GM19099 (cell line): ENCODE measurements around the gene PRR5L.

Source experiments
- POLR2A ChIP-seq: IDR thresholded peaks from 3 replicates; pipeline ENCODE4 v1.6.1; 2011; ENCODE audit warnings: low read depth; ENCODE audit not compliant: insufficient read length; ENCODE audit errors: extremely low read depth

PRR5L gene

DNA sequence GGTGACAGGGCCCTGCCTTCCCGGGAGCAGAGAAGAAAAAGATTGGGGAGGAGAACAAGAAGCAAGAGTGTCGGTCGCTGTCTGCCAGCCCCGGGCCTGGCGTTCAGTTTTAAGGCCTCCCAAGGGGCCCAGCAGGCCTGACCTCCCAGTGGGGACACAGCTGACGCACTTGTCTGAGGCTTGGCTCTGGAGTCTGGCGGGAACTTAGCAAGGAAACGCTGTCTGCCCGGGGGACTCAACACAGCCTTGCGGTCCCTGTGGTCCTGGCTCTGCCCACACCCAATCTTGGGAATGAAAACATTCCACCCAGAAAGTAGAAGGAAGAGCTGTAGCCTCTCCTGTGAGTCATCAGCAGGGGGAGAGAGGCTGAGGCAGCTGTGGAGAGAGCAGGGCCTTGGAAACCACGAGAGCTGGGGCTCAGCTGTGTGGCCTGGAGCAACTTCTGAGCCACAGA lies 159.6 kb downstream of the PRR5L start:
- no peak for TF ChIP-seq POLR2A

DNA sequence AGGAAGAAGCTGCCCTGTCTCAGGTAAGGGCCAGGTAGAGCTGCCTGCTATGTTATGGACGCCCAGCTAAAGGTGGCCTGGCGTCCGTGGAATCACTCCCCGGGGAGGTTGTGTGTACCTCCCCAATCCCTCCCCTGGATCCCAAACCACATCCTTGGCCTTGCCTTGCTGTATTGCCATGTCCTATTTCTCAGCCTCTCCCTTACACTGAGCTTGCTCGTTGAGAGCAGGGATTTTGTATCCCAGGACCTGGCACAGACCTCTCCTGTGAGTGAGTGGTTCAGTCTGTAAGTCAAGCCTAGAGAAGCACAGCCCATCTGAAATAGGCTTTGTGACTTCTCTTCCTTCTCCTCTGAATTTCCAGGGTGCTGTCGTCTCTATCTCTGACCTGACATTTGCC lies 160.1 kb downstream of the PRR5L start:
- TF ChIP-seq POLR2A: no peak

DNA sequence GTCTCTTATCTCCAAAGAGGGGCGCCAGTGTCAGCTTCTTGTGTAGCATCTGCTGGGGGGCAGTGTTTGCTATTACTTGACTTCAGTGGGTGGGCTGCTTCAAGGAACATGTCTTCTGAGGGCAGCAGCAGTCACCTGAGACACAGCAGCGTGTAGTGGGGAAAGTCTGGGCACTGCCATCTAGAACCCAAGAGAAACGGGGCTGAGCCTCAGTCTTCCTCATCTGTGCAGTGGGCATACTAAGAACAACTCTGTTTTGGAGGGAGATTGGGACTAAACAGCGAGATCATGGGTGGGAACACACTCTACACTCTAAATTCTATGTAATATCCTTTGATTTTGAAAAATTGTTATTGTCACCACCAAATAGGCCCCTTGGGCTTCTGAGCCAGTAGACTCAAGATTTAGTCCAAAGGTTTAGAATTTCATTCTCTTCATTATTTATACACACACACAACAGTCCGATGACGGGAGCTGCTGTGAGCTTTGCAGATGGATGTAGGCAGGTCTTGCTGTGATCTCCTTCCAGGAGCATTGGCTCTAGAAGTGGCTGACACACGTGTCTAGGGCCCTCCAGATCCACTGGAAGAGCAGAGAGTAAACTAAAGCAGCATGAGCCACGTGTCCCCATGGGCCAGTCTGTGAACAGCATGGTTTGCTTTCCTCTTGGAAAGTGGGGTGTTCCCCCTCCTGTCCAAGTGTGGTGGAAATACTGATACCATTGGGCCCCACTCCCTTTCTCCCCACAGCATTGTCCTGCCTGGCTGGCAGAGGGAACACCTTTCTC lies 162.2 kb downstream of the PRR5L start:
- no peak for TF ChIP-seq POLR2A

DNA sequence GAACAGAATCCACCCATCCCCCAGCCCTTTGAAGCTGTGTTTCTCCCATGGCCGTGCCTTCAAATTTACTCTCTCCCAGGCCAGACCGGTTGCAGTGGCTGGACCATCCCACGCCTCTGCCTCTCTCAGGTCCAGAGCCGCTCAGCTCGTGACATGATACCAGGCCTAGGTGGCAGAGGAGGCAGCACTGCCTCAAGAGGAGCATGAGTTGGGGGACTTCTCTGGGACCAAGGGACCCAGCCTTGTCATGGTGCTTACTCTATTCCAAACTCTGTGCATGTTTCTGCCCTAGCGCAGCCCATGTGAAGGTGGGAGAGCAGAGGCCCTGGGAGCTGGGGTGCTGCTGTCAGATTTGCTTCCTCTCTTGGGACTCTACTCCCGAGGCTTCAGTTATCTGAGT lies 163.0 kb downstream of the PRR5L start:
- no peak for TF ChIP-seq POLR2A

DNA sequence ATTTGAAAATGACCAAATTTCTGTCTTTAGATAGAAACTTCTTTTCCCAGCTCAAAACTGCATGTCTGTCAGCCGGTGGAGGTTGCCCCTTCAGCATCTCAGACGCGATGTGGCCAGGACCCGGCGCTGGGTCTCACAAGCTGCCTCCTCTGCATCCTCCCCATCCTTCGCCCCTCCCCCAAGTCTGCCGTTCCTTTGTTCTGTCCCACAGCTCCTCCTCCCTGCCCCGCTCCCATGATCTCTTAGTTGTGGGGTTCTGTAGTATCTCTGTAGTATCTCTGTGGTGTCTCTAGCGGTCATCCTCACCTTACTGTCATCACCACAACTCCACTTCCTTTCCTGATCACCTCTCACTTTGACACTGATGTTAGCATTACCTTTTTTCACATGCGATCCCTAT lies 164.1 kb downstream of the PRR5L start:
- TF ChIP-seq POLR2A: no peak

DNA sequence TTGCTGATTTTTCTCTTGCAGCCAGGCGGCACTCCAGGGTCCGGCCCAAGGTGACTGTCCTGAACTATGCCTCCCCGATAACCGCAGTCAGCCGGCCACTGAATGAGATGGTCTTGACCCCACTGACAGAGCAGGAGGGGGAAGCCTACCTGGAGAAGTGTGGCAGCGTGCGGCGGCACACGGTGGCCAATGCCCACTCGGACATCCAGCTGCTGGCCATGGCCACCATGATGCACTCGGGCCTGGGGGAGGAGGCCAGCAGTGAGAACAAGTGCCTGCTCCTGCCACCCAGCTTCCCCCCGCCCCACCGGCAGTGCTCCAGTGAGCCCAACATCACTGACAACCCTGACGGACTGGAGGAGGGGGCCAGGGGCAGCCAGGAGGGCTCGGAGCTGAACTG lies 166.2 kb downstream of the PRR5L start:
- TF ChIP-seq POLR2A: no peak

DNA sequence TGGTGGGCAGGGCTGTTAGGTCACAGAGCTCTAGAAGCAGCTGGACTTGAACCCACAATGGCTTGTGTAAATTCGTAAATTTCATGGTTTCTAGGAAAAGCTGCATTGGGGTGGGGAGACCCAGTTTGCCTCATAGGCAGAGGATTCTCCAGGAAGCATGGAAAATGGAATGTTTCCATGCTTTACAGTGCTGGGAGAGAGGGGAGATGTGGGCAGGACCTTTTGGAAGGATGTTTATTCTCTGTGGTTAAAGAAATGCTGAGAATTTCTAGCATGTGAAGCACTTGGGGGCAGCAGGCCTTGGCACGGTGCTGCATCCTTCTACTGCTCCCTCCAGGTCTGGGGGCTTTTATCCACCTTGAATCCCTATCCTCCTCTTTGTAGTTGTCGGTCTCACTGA lies 167.7 kb downstream of the PRR5L start:
- no peak for TF ChIP-seq POLR2A

DNA sequence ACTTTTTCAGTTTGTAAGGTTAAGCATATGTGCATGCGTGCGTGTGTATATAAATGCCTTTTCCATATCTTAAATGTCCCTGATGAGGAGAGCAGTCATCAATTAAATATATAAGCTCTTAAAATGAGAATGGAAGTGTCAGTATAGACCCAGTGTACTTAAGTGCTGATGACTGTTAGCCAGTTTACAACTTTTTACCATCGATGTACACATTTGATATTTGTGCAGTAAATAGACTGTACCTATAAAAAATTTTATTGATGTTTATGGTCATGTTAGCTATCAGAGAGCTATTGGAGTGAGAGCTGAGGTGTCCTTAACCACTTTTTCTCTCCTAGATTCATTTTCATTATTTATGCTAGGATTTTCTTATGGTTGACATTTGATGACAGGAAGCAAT lies 168.6 kb downstream of the PRR5L start:
- no peak for TF ChIP-seq POLR2A

DNA sequence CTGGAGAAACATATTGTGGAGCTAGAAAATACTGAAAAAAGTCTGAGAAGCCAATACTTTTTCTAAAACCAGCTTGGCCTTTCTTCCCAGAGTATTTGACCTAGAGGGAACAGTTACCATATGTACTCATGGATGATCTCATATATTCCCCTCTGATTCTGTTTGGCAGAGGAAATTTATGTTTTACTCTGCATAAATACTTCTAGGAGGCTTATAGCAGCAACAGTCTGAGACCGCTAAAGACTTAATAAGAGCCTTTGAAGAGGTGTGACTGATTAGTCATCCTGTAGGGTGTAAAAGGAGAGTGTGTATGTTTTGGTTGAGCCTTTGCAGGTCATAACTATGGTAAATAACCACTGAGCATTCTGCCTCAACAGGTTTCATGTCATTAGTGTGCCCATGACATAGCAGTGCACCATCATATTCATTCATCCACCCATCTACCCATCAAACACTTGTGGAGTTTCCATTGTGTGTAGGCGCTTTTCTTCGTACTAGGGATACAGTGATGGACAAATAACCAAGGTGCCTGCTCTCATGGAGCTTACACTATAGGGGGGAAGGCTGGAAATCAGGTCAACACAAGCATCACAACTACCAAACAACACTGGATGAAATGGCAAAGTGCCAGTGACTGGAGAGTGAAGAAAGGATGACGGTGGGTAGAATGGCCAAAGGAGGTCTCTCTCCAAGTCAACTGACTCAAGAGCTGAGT lies 169.5 kb downstream of the PRR5L start:
- no peak for TF ChIP-seq POLR2A

DNA sequence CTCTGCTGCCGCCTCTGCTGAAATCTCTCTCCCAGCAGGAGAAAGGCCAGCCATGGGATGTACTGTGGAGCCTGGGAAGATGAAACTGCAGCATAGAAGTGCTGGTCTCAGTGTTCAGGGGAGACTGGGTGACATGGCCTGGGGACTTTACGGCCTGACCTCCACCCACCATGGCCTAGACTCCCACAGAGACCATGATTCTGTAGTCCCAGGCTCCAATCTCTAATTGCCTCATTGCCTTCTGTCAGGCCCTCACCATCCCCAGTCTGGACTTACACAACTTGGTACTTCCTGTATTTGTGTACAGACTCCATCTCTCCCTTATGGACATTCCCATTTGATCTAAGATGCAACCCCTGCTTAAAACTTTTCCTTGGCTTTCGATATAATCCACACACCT lies 170.9 kb downstream of the PRR5L start:
- TF ChIP-seq POLR2A: no peak

DNA sequence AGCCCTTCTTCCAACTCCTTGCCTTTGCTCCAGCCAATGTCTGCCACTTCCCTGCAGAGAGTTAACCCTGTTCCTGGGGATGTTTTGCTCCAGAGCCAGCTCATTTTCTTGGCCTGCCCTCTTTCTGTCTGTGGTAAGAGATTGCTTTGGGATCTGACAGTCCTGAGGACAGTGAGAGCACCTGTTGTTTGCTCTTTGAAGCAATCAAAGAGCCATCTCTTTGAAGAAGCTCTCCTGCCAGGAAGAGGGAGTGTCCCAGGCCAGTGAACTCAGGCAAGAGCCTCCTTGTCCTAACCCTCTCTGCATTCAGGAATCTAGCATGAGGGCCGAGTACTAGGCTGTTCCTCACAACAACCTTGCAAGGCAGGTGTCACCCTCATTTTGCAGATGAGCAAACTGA lies 171.8 kb downstream of the PRR5L start:
- no peak for TF ChIP-seq POLR2A

DNA sequence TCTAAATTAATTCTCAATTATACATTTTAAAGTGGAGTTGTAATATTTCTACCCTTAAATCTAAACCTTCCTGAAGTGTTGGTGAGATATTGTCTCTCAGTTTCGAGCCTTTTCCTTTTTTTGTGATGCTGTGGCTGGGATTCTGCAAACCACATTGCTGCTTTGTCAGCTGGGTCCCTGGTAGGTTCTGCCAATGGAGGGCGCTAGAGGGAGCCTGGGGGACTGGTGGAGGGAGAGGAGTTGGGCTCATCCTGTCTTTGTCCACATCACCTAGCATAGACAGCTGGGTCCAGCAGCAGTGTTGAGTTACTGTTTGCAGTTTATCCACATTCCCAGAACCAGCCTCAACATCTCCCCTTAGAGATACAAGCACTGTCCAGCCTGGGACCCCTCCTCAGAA lies 173.0 kb downstream of the PRR5L start:
- TF ChIP-seq POLR2A: no peak

DNA sequence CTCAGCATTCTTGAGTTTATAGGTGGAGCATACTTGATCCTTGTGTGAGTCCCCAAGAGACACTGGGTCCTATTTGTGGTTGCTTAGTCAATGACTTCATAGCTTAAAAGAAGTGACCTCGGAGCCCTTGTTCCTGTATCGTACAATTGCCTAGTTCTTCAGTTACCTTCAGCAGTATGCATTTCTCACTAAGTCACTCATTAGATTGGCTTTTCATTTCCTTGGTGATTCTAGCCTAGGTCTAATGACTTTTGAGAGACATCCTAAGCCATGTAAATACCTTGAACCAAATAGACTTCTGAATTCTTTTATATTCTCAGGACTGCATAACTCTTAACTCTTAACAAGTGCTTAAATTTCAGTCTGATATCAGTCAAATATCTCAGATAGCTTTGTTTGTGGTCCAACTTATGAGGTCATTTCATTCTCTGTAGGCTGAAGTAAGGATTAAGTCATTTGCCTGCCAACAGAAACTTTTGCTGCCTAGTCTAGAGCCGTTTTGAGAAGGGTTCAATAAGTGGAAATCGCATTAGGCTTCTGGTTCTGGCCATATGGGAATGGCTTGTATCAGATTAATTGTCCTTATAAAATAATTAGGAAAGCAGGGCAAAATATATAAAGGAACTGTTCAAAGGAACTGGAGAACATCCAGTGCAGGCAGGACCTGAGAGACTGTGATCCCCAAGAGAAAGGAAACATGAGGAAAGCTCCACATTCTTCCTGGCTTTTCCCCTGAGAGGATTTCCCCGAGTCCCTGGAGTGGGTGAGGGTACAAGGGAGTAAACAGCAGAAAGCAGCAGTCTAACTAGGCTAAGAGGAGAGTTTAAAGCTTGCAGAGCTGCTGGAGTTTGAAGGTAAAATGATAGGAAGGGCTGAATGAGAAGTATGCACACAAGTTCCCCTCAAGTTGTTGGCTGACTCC lies 174.1 kb downstream of the PRR5L start:
- no peak for TF ChIP-seq POLR2A

DNA sequence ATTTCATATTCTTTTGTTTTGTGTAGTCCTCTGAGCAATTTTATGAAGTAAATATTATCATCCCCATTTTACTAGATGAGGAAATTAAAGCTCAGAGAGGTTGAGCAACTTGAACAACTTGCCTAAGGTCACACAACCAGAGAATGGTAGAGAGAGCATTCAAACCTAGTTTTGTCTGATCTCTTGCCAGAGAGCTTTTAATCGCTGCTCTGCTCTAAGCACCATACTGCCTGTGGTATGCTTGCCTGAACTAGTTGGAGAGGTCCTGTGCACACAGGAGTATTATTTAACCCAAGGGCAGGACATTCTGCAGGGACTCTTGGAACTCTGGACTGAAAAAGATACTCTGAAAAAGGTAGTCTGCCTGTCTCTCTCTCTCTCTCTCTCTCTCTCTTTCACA lies 175.5 kb downstream of the PRR5L start:
- no peak for TF ChIP-seq POLR2A

DNA sequence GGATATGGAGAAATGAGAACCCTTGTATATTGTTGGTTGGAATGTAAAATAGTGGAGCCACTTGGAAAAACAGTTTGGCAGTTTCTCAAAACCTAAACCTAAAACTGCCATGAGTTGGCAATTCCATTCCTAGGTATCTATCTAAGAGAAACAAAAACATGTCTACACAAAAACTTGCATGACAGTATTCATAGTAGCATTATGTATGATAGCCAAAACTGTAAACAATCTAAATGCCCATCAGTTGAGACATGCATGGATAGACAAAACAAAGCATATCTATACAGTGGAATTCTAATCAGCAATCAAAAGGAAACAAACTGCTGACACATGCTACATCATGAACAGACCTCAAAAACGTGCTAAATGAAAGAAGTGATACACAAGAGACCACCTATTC lies 179.1 kb downstream of the PRR5L start:
- no peak for TF ChIP-seq POLR2A
